ENCODE results near the gene S100A10.

S100A10 gene

GRCh38 chr1:152036267-152037216, 42.9 kb upstream of the S100A10 start, which contains the start of gene S100A11:
Gene S100A11, minus strand, starts transcription at chr1:152037004. Its CDS starts 89 bp downstream, at chr1:152036915.
- no peak for TF ChIP-seq CTCF (IDR thresholded peaks at IDR 0.05)
- DNase-seq = peak; percentile 85
- Mint-ChIP-seq H3K27ac (peak within 1 kb of the TSS; percentile 99), H3K4me1 (peaks cover 45% of the 10 kb centered on the region), H3K9me3 (no peaks in the 10 kb centered on the region), H3K4me3 (peak within 1 kb of the TSS; percentile 97), H3K27me3 (ENCODE audit: low read depth, poor library complexity) (no peaks in the 10 kb centered on the region), H3K36me3 (ENCODE audit: low read depth) (peaks cover 22% of the 10 kb centered on the region)

GRCh38 chr1:152035539-152036266, 42.0 kb upstream of the S100A10 start:
- H3K4me3 Mint-ChIP-seq = peak overlapping the region; percentile 97
- no peaks in the 10 kb centered on the region for H3K9me3 Mint-ChIP-seq
- peak; percentile 8 for DNase-seq
- peaks cover 45% of the 10 kb centered on the region for H3K4me1 Mint-ChIP-seq
- H3K36me3 Mint-ChIP-seq (ENCODE audit: low read depth) = peaks cover 31% of the 10 kb centered on the region
- H3K27ac Mint-ChIP-seq = peak overlapping the region; percentile 99
- no peaks in the 10 kb centered on the region for H3K27me3 Mint-ChIP-seq (ENCODE audit: low read depth, poor library complexity)
- no peak for TF ChIP-seq CTCF (IDR thresholded peaks at IDR 0.05)

GRCh38 chr1:152034654-152035538, 41.2 kb upstream of the S100A10 start:
- Mint-ChIP-seq H3K36me3 (ENCODE audit: low read depth) (peaks cover 37% of the 10 kb centered on the region), H3K4me1 (peaks cover 45% of the 10 kb centered on the region), H3K27me3 (ENCODE audit: low read depth, poor library complexity) (no peaks in the 10 kb centered on the region), H3K9me3 (no peaks in the 10 kb centered on the region), H3K4me3 (peak overlapping the region; percentile 97), H3K27ac (peak overlapping the region; percentile 99)
- peak; percentile 75 for DNase-seq
- peak; percentile 70 for TF ChIP-seq CTCF (IDR thresholded peaks at IDR 0.05)

- DNase-seq = no peak
- peak overlapping the region; percentile 97 for H3K4me3 Mint-ChIP-seq
- no peak for TF ChIP-seq CTCF (IDR thresholded peaks at IDR 0.05)
- H3K27ac Mint-ChIP-seq = peak overlapping the region; percentile 99
- no peaks in the 10 kb centered on the region for H3K27me3 Mint-ChIP-seq (ENCODE audit: low read depth, poor library complexity)
- peaks cover 40% of the 10 kb centered on the region for H3K36me3 Mint-ChIP-seq (ENCODE audit: low read depth)
- peaks cover 45% of the 10 kb centered on the region for H3K4me1 Mint-ChIP-seq
- H3K9me3 Mint-ChIP-seq = no peaks in the 10 kb centered on the region
Observed at GRCh38 chr1:152034324-152034653, 40.6 kb upstream of the S100A10 start.

- H3K9me3 Mint-ChIP-seq = no peaks in the 10 kb centered on the region
- DNase-seq = no peak
- H3K36me3 Mint-ChIP-seq (ENCODE audit: low read depth) = peaks cover 48% of the 10 kb centered on the region
- H3K27ac Mint-ChIP-seq = no peak overlapping the region
- H3K4me3 Mint-ChIP-seq = no peak overlapping the region
- TF ChIP-seq CTCF (IDR thresholded peaks at IDR 0.05) = no peak
- peaks cover 21% of the 10 kb centered on the region for H3K4me1 Mint-ChIP-seq
- H3K27me3 Mint-ChIP-seq (ENCODE audit: low read depth, poor library complexity) = peaks cover 2% of the 10 kb centered on the region
Observed at GRCh38 chr1:152029929-152030211, 36.2 kb upstream of the S100A10 start.

All from nephron progenitor cell (in vitro differentiated cells).